ENCODE measurements around the gene ACOX3.

- TF ChIP-seq CTCF (conservative IDR thresholded peaks at IDR 0.05; ENCODE audit: low read length) (no peak), EZH2phosphoT487 (IDR thresholded peaks at IDR 0.05; ENCODE audit: borderline replicate concordance) (no peak)
These were observed 46.9 kb downstream of the ACOX3 start for GRCh38 chr4:8393593-8394038.
